ENCODE data around the gene CEP162. TPM values are rescaled to one million over a fixed set of nuclear protein-coding genes. Genes with fewer than 3 reads are reported as not detected.

Gene CEP162
- 10 to 100 TPM in 1 of 4 donors, 1 to 10 TPM in 3; 6.3 to 45.4 (median 8.7) TPM for total RNA-seq

- H3K9me3 ChIP-seq = no peaks in the 10 kb centered on the region
- TF ChIP-seq POLR2A (IDR thresholded peaks at IDR 0.05) (peak in 1 of 2 donors; percentile 2), CTCF (IDR thresholded peaks at IDR 0.05) (peak; percentile 42 to 81 (median 72))
- H3K36me3 ChIP-seq = no peaks in the 10 kb centered on the region
- DNase-seq = peak; percentile 94 to 97 (median 97)
- no peaks in the 10 kb centered on the region for H3K27me3 ChIP-seq
- peak within 1 kb of the TSS; percentile 57 to 92 (median 76) for H3K4me3 ChIP-seq
- H3K27ac ChIP-seq = peak within 1 kb of the TSS; percentile 72 to 87 (median 86)
- no peaks in the 10 kb centered on the region for H3K4me1 ChIP-seq
These were observed at the start of gene CEP162 for GRCh38 chr6:84227434-84228197. CEP162 (minus strand) TSS chr6:84227643; CDS start chr6:84226393, 1,250 bp downstream.

GRCh38 chr6:84274856-84275255 lies 47.4 kb upstream of the CEP162 start:
- no peak for TF ChIP-seq POLR2A (IDR thresholded peaks at IDR 0.05)
- no peak for TF ChIP-seq CTCF (IDR thresholded peaks at IDR 0.05)
- Histone ChIP-seq H3K27ac (no peak overlapping the region), H3K4me3 (no peak overlapping the region), H3K36me3 (no peaks in the 10 kb centered on the region), H3K4me1 (no peaks in the 10 kb centered on the region), H3K9me3 (no peaks in the 10 kb centered on the region), H3K27me3 (no peaks in the 10 kb centered on the region)
- DNase-seq = no peak

- Histone ChIP-seq H3K36me3 (no peaks in the 10 kb centered on the region), H3K27me3 (no peaks in the 10 kb centered on the region), H3K4me1 (no peaks in the 10 kb centered on the region), H3K9me3 (no peaks in the 10 kb centered on the region), H3K27ac (no peak overlapping the region), H3K4me3 (no peak overlapping the region)
- DNase-seq = no peak
- TF ChIP-seq CTCF (IDR thresholded peaks at IDR 0.05) (no peak), POLR2A (IDR thresholded peaks at IDR 0.05) (no peak)
These were observed 45.8 kb upstream of the CEP162 start for GRCh38 chr6:84273048-84273809.

- TF ChIP-seq POLR2A (IDR thresholded peaks at IDR 0.05) = no peak
- no peak for TF ChIP-seq CTCF (IDR thresholded peaks at IDR 0.05)
- DNase-seq = no peak
- Histone ChIP-seq H3K27me3 (no peaks in the 10 kb centered on the region), H3K4me1 (no peaks in the 10 kb centered on the region), H3K36me3 (no peaks in the 10 kb centered on the region), H3K27ac (no peak overlapping the region), H3K4me3 (no peak overlapping the region), H3K9me3 (no peaks in the 10 kb centered on the region)
These were observed 44.9 kb upstream of the CEP162 start for GRCh38 chr6:84272298-84272697.

GRCh38 chr6:84271061-84271716 lies 43.7 kb upstream of the CEP162 start:
- no peak for TF ChIP-seq CTCF (IDR thresholded peaks at IDR 0.05)
- no peak for TF ChIP-seq POLR2A (IDR thresholded peaks at IDR 0.05)
- no peaks in the 10 kb centered on the region for H3K27me3 ChIP-seq
- no peaks in the 10 kb centered on the region for H3K36me3 ChIP-seq
- no peak for DNase-seq
- H3K9me3 ChIP-seq = no peaks in the 10 kb centered on the region
- H3K4me3 ChIP-seq = no peak overlapping the region
- no peak overlapping the region for H3K27ac ChIP-seq
- H3K4me1 ChIP-seq = no peaks in the 10 kb centered on the region
